Dendritic cell treated with granulocyte-macrophage colony-stimulating factor and Interleukin-4, amounts not matched to agents 40 ng/mL and 50 ng/mL, for 4 days (primary cell): ENCODE results near the gene SOX8.
"Not testable (repeated sequence)": the region's sequence is repeated elsewhere in the genome, so short reads cannot be mapped to it uniquely, and the experiment has no call there.

ENCODE experiments used
- H3K27ac Mint-ChIP-seq: one replicate; pipeline ENCODE4 v1.8.0; 2022; ENCODE audit warnings: mild to moderate bottlenecking, mixed read lengths
- H3K27me3 Mint-ChIP-seq: one replicate; pipeline ENCODE4 v1.8.0; 2022; ENCODE audit warnings: mild to moderate bottlenecking, mixed read lengths
- H3K36me3 Mint-ChIP-seq: one replicate; pipeline ENCODE4 v1.8.0; 2022; ENCODE audit warnings: low read depth, mixed read lengths
- H3K4me1 Mint-ChIP-seq: one replicate; pipeline ENCODE4 v1.8.0; 2022; ENCODE audit warnings: low read depth, mixed read lengths
- H3K4me3 Mint-ChIP-seq: one replicate; pipeline ENCODE4 v1.8.0; 2022; ENCODE audit warnings: mild to moderate bottlenecking, moderate library complexity, mixed read lengths
- H3K9me3 Mint-ChIP-seq: one replicate; pipeline ENCODE4 v1.8.0; 2022; ENCODE audit warnings: mixed read lengths
- intact Hi-C: fragments of 100-400 bp; cut with micrococcal nuclease; formaldehyde crosslinking; loops from one replicate; pipeline ENCODE4 v1.15.0; 2022

The SOX8 gene

GRCh38 chr16:946048-946395 lies 35.5 kb upstream of the SOX8 start:
- peaks cover 25% of the 10 kb centered on the region for H3K36me3 Mint-ChIP-seq
- no peak overlapping the region for H3K4me3 Mint-ChIP-seq
- H3K4me1 Mint-ChIP-seq = no peaks in the 10 kb centered on the region
- H3K27me3 Mint-ChIP-seq = no peaks in the 10 kb centered on the region
- H3K27ac Mint-ChIP-seq = no peak overlapping the region
- peaks cover 28% of the 10 kb centered on the region for H3K9me3 Mint-ChIP-seq
- intact Hi-C loops = no loop called here

GRCh38 chr16:947255-947921 lies 34.2 kb upstream of the SOX8 start:
- no peak overlapping the region for H3K4me3 Mint-ChIP-seq
- H3K4me1 Mint-ChIP-seq = no peaks in the 10 kb centered on the region
- peaks cover 38% of the 10 kb centered on the region for H3K36me3 Mint-ChIP-seq
- no peak overlapping the region for H3K27ac Mint-ChIP-seq
- H3K9me3 Mint-ChIP-seq = peaks cover 14% of the 10 kb centered on the region
- intact Hi-C loops = no loop called here
- H3K27me3 Mint-ChIP-seq = no peaks in the 10 kb centered on the region

- H3K4me3 Mint-ChIP-seq, intact Hi-C loops, H3K27me3 Mint-ChIP-seq, H3K9me3 Mint-ChIP-seq, H3K27ac Mint-ChIP-seq, H3K4me1 Mint-ChIP-seq: not testable (repeated sequence)
- H3K36me3 Mint-ChIP-seq = peaks cover 42% of the 10 kb centered on the region
Measured at GRCh38 chr16:947922-948303, 33.7 kb upstream of the SOX8 start.

- H3K36me3 Mint-ChIP-seq = peaks cover 43% of the 10 kb centered on the region
- intact Hi-C loops, H3K27ac Mint-ChIP-seq, H3K27me3 Mint-ChIP-seq, H3K4me1 Mint-ChIP-seq, H3K4me3 Mint-ChIP-seq, H3K9me3 Mint-ChIP-seq: not testable (repeated sequence)
Measured at GRCh38 chr16:948767-949166, 32.8 kb upstream of the SOX8 start.

- H3K4me3 Mint-ChIP-seq, H3K4me1 Mint-ChIP-seq: not testable (repeated sequence)
Measured at GRCh38 chr16:950733-951573, 30.6 kb upstream of the SOX8 start.

GRCh38 chr16:951660-952301 lies 29.8 kb upstream of the SOX8 start:
- no peaks in the 10 kb centered on the region for H3K4me1 Mint-ChIP-seq
- H3K27ac Mint-ChIP-seq = no peak overlapping the region
- H3K4me3 Mint-ChIP-seq = no peak overlapping the region

More at GRCh38 chr16:950733-951573, 30.6 kb upstream of the SOX8 start:
- H3K9me3 Mint-ChIP-seq, H3K27ac Mint-ChIP-seq, intact Hi-C loops, H3K27me3 Mint-ChIP-seq: not testable (repeated sequence)
- peaks cover 46% of the 10 kb centered on the region for H3K36me3 Mint-ChIP-seq

GRCh38 chr16:952321-952720 lies 29.2 kb upstream of the SOX8 start:
- Mint-ChIP-seq H3K27me3 (no peaks in the 10 kb centered on the region), H3K4me1 (no peaks in the 10 kb centered on the region), H3K36me3 (peaks cover 36% of the 10 kb centered on the region), H3K27ac (no peak overlapping the region), H3K9me3 (peaks cover 7% of the 10 kb centered on the region), H3K4me3 (no peak overlapping the region)
- intact Hi-C loops = no loop called here

More at GRCh38 chr16:951660-952301, 29.8 kb upstream of the SOX8 start:
- no peaks in the 10 kb centered on the region for H3K27me3 Mint-ChIP-seq
- H3K9me3 Mint-ChIP-seq = peaks cover 7% of the 10 kb centered on the region
- H3K36me3 Mint-ChIP-seq = peaks cover 41% of the 10 kb centered on the region
- intact Hi-C loops = no loop called here

- H3K9me3 Mint-ChIP-seq, intact Hi-C loops, H3K4me3 Mint-ChIP-seq, H3K4me1 Mint-ChIP-seq, H3K27me3 Mint-ChIP-seq, H3K27ac Mint-ChIP-seq: not testable (repeated sequence)
- H3K36me3 Mint-ChIP-seq = peaks cover 31% of the 10 kb centered on the region
Measured at GRCh38 chr16:953818-954217, 27.8 kb upstream of the SOX8 start.

- intact Hi-C loops, H3K4me1 Mint-ChIP-seq, H3K9me3 Mint-ChIP-seq, H3K4me3 Mint-ChIP-seq, H3K27ac Mint-ChIP-seq, H3K27me3 Mint-ChIP-seq: not testable (repeated sequence)
- H3K36me3 Mint-ChIP-seq = peaks cover 31% of the 10 kb centered on the region
Measured at GRCh38 chr16:955766-956165, 25.8 kb upstream of the SOX8 start.

- Mint-ChIP-seq H3K27me3 (no peaks in the 10 kb centered on the region), H3K9me3 (no peaks in the 10 kb centered on the region), H3K27ac (no peak overlapping the region), H3K36me3 (peaks cover 7% of the 10 kb centered on the region), H3K4me3 (no peak overlapping the region), H3K4me1 (peaks cover 7% of the 10 kb centered on the region)
- intact Hi-C loops = no loop called here
Measured at GRCh38 chr16:959232-960040, 22.1 kb upstream of the SOX8 start.

GRCh38 chr16:962366-962765 lies 19.2 kb upstream of the SOX8 start:
- intact Hi-C loops = no loop called here
- Mint-ChIP-seq H3K27ac (no peak overlapping the region), H3K36me3 (peaks cover 24% of the 10 kb centered on the region), H3K27me3 (no peaks in the 10 kb centered on the region), H3K9me3 (peaks cover 22% of the 10 kb centered on the region), H3K4me3 (no peak overlapping the region), H3K4me1 (peaks cover 7% of the 10 kb centered on the region)

- Mint-ChIP-seq H3K4me1 (peaks cover 7% of the 10 kb centered on the region), H3K9me3 (peaks cover 22% of the 10 kb centered on the region), H3K36me3 (peaks cover 32% of the 10 kb centered on the region), H3K27ac (no peak overlapping the region), H3K27me3 (no peaks in the 10 kb centered on the region), H3K4me3 (no peak overlapping the region)
- intact Hi-C loops = no loop called here
Measured at GRCh38 chr16:962901-963814, 18.4 kb upstream of the SOX8 start.

- H3K36me3 Mint-ChIP-seq = peaks cover 33% of the 10 kb centered on the region
- intact Hi-C loops = no loop called here
- H3K4me1 Mint-ChIP-seq = peaks cover 7% of the 10 kb centered on the region
- H3K27me3 Mint-ChIP-seq = no peaks in the 10 kb centered on the region
- no peak overlapping the region for H3K27ac Mint-ChIP-seq
- H3K4me3 Mint-ChIP-seq = no peak overlapping the region
- peaks cover 22% of the 10 kb centered on the region for H3K9me3 Mint-ChIP-seq
Measured at GRCh38 chr16:963913-964312, 17.7 kb upstream of the SOX8 start.
